Measurements from ENCODE around the gene UNC5A.
"Not testable (repeated sequence)": the region's sequence is repeated elsewhere in the genome, so short reads cannot be mapped to it uniquely, and the experiment has no call there.

Gene UNC5A

DNA sequence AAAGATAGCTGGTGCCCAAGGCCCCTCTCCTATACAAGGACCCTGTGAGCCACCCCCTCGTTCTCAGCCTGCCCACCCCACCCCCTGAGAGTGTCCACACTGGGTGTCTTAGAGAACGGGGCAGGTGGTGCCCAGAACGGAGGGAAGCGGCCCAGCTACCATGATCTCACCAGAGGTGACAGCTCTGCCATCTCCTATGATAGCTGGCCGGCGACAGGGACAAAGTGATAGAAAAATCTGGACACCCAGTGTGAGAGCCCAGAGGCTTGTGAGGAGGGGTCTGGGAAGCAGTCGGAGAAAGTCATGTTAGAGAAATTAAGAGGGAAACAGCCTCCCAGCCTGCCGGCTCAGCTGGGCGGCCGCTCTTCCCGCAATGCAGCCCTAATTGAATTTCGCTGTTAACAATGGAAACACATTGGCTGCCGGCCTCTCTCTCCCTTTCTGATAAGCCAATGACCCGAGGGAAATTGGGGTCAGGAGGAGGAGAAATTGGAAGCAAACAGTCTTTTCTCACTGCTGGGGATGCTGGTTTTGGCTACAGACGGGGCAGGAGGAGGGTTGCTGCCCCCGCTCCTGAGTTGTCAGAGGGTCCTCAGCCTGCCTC is 56.5 kb downstream of the UNC5A start:
- no peak for DNase-seq

DNA sequence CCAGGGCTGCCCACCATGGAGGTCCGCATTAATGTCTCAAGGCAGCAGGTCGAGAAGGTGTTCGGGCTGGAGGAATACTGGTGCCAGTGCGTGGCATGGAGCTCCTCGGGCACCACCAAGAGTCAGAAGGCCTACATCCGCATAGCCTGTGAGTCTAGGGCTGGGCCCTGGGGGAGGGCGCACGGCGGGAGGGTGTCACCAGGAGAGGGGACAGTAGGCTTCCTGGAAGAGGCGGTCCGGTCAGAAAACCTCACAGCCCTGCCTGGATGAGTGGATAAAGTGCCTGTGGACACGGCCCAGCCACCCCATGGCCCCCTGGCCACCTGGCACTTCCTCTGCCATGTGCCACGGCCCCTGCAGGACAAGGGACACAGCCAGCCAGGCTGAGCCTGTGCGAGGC is 57.8 kb downstream of the UNC5A start:
- no peak for DNase-seq

DNA sequence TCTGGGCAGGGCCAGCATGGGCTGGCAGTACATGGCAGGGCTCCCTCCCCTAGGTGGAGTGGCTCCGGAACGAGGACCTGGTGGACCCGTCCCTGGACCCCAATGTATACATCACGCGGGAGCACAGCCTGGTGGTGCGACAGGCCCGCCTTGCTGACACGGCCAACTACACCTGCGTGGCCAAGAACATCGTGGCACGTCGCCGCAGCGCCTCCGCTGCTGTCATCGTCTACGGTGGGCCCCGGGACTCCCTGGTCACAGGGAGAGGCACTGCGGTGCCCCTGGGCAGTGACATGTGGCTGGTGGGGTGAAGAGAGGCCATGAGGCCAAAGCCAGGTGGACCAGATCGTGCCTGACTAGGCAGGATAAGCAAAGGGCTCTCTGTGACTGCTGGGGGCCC is 58.4 kb downstream of the UNC5A start:
- DNase-seq, result no peak

DNA sequence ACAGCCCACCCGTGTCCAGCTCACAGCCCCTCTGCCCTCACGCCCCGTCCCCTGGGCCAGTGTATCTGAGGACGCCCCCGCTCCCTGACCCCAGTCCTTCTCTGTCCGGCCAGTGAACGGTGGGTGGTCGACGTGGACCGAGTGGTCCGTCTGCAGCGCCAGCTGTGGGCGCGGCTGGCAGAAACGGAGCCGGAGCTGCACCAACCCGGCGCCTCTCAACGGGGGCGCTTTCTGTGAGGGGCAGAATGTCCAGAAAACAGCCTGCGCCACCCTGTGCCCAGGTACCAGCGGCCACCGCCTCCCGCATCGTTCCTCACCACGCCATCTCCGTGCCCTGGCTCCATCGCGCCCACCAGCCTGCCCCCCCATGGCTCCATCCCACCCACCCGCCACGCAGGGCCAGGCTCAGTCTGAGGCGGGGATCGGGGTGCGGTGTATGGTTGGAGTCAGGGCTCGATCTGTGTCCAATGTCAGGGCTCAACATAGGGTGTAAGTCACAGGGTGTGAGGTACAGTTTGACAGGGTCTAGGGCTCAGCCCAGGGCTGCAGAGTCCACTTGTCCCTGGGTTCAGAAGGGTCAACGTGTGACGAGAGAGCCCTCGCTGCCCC is 59.2 kb downstream of the UNC5A start:
- no peak for DNase-seq

DNA sequence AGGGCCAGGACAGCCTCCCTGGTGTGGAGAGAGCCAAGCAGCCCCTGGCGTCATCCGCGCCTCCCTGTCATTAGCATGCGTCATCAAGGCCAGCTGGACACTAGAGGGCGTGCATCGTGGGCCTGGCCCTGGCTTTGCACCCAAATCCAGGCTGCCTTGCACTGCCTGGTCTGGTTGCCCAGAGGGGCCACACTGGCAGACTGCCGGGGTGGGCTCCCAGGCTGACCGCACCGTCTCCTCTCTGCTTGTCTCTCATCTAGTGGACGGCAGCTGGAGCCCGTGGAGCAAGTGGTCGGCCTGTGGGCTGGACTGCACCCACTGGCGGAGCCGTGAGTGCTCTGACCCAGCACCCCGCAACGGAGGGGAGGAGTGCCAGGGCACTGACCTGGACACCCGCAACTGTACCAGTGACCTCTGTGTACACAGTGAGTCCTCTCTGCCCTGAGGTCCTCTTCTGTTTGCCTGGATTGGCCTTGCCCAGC is 59.8 kb downstream of the UNC5A start:
- no peak for DNase-seq

DNA sequence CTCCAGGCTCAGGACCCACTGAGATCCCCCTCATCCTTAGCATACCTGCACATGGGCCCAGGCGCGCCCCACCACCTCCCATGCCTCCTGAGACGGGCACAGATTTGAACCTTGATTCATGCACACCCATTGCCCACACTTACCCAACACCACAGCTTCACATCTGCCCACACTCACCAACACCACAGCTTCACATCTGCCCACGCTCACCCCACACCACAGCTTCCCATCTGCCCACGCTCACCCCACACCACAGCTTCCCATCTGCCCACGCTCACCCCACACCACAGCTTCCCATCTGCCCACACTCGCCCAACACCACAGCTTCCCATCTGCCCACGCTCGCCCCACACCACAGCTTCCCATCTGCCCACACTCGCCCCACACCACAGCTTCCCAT is 60.3 kb downstream of the UNC5A start:
- not testable (repeated sequence) for DNase-seq

DNA sequence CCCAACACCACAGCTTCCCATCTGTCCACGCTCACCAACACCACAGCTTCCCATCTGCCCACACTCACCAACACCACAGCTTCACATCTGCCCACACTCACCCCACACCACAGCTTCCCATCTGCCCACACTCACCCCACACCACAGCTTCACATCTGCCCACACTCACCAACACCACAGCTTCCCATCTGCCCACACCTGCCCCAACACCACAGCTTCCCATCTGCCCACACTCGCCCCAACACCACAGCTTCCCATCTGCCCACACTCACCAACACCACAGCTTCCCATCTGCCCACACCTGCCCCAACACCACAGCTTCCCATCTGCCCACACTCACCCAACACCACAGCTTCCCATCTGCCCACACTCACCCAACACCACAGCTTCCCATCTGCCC is 62.2 kb downstream of the UNC5A start:
- not testable (repeated sequence) for DNase-seq

DNA sequence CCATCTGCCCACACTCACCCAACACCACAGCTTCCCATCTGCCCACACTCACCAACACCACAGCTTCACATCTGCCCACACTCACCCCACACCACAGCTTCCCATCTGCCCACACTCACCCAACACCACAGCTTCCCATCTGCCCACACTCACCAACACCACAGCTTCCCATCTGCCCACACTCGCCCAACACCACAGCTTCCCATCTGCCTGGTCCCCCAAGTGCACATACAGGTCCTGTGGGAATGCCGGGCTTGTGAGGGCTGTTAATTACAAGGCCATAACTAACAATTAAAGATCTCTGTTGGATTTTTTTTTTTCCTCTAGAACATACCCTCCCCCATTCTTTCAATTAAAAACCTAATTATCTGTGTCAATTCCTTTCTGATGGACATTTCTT is 62.7 kb downstream of the UNC5A start:
- not testable (repeated sequence) for DNase-seq

DNA sequence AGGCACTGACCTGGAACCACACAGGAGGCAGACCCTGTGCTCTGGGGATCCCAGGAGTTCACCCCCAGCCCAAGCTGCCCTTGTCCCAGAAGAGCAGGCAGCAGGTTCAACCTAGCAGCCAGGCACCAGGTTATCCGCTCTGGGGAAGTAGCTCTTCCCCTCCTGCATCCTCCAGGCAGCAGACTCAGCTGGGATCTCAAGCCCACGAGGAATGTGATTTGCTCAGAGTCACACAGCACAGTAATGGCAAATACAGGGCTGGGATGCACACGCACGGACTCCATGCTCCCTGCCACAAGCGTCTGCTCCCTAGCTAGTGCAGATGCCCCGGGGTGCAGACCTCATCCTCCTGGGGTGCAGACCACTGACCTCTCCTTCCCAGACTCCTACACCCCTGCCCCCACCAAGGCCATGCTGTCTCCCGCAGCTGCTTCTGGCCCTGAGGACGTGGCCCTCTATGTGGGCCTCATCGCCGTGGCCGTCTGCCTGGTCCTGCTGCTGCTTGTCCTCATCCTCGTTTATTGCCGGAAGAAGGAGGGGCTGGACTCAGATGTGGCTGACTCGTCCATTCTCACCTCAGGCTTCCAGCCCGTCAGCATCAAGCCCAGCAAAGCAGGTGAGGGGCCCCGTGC is 63.3 kb downstream of the UNC5A start:
- no peak for DNase-seq

DNA sequence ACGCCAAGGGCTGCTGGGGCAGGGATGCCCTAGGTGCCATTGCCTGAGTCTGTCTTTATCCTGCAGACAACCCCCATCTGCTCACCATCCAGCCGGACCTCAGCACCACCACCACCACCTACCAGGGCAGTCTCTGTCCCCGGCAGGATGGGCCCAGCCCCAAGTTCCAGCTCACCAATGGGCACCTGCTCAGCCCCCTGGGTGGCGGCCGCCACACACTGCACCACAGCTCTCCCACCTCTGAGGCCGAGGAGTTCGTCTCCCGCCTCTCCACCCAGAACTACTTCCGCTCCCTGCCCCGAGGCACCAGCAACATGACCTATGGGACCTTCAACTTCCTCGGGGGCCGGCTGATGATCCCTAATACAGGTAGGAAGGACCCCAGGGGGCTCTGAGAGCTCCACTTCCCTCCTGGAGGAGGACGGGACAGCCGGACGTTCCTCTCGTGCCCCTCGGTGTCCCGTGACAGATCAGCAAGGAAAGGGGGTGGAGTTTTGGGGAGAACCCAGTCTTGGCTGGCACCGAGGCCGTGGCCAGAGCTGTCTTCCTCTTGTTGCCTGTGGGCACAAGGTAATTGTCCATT is 63.9 kb downstream of the UNC5A start:
- DNase-seq, result no peak

DNA sequence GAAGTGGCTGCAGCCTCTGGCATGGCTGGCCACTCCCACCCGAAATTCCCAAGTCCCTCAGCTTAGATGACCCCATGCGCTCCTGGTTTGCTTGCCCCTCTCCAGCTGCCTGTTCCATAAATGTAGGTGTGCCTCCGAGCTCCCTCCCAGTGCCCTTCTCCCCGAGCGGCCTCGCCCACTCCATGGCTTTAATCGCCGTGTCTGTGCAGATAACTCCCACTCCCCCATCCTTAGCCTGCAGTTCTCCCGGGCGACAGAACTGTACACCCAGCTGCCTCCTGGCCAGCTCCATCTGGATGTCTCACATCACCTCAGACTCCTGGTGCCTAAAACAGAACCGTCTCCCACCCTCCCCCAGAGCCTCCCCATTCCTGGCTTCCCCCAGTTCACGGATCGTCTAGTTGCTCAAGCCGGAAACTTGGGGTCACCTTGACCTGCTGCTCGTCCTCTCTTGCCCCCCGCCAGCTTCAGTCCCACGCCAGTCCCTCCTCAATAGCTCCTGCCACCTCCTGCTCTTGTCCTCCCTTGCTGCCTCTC is 64.7 kb downstream of the UNC5A start:
- DNase-seq, result no peak

DNA sequence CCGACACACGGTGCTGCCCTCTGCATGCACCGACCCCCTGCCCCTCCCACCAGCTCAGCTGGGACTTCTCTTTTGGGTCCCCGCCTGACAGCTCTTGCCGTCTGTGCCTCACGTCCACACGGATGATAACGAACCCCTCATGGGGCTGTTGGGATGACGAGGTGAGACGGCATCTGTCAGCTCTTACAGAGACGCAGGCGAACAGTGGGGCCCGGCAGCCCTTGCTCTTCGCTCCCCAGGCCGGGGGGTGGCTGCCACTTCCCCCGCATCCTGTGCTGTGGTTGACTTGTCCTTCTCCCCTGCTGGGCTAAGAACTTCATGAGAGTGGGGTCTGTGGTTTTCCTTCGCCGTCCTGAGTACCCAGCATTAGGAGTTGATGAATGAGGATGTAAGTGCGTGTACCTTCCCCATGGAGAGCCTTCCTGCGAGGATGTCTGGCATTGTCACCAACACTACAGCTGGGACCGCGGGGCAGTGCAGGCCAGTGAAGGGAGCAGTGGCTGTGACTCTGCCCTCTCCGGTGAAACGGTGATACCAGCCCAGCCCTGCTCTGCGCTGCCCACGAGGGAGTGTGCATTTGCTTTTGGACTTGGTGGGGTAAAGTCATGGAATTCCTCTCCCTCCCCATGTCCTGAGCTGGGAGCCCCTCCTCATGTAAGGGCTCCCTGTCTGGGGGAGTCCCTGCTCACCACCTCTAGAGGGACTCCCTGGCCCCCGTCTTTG is 65.6 kb downstream of the UNC5A start:
- DNase-seq, result no peak

DNA sequence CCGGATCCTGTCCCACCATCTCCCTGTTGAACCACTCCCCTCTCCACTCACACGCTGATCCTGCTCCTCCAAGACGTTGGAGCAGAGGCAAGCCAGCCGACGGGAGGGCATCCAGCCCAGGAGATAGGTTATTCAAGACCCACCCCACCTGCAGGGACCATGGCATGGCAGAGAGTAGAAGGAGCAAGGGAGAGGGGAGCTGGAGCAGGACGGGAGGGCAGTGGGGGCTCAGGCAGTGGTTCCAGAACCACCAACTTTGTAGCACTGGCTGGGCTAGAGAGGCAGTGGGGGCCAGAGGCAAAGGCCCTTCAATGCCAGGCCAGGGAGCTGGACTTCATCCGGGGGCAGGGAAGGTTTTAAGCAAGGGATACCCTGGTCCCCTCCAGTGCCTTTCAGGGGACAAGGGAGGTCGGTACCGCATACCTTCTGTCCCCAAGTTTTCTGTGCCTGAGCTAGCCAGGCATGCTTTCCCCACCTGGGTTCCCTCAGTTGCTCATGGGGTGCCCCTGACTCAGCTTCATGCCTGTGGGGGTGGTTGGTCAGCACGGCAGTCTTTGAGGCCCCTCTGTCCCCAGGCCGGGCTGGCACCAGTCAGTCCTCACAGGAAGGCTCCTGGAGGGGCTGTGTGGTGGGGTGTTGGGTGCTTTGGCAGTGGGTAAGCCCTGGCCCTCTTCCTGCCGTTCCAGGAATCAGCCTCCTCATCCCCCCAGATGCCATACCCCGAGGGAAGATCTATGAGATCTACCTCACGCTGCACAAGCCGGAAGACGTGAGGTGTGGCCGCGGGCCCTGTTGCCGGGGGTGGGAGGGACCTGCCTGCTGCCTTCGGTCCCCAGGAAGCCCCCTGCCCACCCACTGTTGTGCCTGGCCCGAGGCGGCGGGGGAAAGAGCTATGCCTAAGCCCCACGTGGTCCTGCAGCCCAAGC is 66.4 kb downstream of the UNC5A start:
- DNase-seq, result no peak

DNA sequence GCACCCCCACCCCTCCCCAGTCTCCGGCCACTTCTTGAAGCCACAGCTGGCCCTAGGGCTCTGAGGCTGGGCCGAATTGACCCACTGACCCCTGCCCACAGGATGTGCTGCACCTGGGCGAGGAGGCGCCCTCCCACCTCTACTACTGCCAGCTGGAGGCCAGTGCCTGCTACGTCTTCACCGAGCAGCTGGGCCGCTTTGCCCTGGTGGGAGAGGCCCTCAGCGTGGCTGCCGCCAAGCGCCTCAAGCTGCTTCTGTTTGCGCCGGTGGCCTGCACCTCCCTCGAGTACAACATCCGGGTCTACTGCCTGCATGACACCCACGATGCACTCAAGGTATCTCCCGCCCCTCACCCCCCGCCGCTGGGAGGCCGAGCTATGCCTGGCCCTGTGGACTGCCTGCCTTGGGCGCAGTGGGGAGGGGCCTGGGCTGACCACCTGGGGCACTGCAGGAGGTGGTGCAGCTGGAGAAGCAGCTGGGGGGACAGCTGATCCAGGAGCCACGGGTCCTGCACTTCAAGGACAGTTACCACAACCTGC is 67.5 kb downstream of the UNC5A start:
- no peak for DNase-seq

DNA sequence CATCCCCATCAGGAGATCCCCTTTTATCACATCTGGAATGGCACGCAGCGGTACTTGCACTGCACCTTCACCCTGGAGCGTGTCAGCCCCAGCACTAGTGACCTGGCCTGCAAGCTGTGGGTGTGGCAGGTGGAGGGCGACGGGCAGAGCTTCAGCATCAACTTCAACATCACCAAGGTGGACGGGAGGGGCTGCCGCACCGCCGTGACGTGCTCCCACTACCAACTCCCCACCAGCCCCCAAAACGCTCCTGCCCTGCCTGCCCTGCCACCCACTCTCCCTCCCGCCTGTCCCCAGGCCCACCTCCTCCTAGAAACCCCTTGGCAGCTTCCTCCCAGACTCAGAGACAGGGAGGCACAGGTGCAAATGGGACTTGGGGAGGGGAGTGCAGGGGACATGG is 68.1 kb downstream of the UNC5A start:
- DNase-seq, result no peak

DNA sequence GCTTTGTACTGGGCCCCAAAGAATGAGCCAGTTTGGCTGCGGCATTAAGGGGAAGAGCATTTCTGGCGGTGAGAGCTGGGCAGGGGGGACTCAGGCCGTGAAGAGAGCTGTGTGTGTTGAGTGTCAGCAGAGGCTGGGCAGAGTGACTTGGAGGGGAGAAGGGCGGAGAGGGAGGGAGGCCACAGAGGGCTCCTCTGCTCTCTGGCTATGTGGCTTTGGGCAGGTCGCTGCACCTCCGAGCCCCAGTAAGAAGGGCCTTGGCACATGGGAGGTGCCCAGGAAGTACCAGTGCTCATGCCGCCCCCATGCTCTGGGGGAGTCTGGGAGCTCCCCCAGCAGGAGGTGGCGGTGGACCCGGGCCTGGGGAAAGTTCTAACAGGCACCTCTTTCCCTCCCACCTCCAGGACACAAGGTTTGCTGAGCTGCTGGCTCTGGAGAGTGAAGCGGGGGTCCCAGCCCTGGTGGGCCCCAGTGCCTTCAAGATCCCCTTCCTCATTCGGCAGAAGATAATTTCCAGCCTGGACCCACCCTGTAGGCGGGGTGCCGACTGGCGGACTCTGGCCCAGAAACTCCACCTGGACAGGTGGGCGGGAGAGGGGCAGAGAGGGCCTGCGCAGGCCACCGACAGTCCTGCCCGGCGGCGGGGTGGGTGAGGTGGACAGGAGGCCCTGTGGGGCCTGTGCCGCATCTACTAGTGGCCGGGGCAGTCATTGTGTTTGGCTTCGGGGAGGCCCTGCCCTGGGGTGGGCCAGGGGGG is 68.7 kb downstream of the UNC5A start:
- no peak for DNase-seq

DNA sequence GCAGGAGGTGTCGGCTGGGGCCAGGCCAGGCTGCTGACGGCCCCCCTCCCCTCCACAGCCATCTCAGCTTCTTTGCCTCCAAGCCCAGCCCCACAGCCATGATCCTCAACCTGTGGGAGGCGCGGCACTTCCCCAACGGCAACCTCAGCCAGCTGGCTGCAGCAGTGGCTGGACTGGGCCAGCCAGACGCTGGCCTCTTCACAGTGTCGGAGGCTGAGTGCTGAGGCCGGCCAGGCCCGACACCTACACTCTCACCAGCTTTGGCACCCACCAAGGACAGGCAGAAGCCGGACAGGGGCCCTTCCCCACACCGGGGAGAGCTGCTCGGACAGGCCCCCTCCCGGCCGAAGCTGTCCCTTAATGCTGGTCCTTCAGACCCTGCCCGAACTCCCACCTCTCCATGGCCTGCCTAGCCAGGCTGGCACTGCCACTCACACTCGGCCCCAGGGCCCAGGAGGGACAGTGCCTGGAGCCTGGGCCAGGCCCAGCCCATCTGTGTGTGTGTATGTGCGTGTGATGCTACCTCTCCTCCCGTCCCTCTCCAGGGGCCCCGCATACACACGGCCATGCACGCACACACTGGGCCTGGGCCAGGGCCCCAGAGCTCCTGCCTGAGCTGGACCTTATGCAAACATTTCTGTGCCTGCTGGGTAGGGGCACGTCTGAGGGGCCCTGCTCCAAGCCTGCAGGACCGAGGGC is 69.5 kb downstream of the UNC5A start:
- DNase-seq, result no peak

DNA sequence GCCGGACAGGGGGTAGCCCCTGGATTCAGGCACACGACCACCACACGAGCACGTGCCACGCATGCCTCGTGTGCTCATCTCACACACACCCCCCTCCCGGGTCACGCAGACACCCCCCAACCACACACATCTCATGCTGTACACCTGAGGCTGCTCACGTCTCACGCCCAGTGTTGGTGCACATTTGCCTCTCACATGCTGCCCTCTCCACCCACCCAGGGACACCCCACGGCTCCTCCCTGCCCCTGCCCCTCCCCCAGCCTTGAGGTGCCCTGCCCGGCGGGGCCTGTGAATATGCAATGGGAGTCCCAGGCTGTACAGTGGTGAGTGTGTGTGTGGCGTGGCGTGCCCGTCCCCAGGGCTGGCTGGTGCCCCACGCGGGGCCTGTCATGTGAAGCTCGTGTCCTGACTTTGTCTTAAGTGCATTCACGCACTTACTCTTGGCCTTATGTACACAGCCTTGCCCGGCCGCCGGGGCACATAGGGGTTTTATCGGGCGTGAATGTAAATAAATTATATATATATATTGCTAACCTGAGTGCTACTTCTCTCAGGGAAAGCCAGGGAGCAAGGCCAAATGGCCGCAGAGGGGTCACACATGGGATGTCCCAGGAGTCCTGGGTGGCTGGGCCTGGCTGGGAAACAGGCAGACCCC is 70.1 kb downstream of the UNC5A start:
- DNase-seq, result no peak

DNA sequence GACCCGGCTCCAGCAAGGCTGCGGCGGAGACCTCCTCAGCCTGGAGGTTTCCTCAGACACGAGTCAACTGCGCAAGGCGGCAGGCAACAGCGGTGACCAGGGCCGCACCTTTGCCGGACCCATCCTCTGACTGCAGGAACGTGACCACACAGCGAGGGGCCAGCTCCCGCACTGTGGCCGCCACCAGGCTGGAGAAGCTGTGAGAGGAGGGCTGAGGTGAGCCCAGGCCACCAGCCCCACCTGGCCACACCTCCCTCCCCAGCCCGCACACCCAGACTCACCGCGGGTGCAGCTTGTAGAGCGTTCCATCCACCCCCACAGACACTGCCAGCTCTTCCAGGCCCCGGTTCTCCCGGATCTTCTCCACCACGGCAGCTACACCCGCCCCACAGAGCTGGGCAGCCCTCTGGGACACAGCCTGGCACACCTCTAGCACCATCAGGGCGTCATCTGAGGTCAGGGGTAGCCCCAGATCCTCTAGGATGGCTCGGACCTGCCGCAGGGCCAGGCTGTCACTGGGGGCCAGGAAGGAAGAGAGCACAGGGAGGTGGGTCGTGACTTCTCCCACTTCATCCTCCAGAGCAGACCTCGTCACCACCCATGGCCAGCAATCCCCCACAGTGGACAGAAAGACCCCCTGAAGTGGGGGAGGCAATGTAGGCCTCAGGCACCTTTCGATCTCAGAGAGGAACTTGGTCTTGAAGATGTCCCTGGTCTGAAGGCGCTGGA is 70.8 kb downstream of the UNC5A start:
- DNase-seq, result no peak

Data from activated CD4-positive, alpha-beta T cell treated with anti-CD3 and anti-CD28 coated beads, Interleukin-2, Interleukin-6, amounts not matched to agents 100 ng/mL and 50 ng/mL, durations not matched to agents 16 hours and 8 hours (primary cell).